Hepatocyte (in vitro differentiated cells): ENCODE measurements around the gene SMOC1. TPM values are rescaled to one million over a fixed set of nuclear protein-coding genes. Genes with fewer than 3 reads are reported as not detected.

Source experiments
- DNase-seq: peaks from one replicate; pipeline ENCODE4 v3.0.0-alpha.2; 2016; ENCODE audit warnings: low spot score
- H2AFZ ChIP-seq: fragments of 200-600 bp; sonication (generic); 2 replicates; pipeline ENCODE4 v1.6.0; 2016; ENCODE audit warnings: antibody characterized with exemption, mild to moderate bottlenecking
- H3K27ac ChIP-seq: fragments of 200-600 bp; sonication (generic); 2 replicates; pipeline ENCODE4 v1.5.1; 2016; ENCODE audit warnings: mild to moderate bottlenecking
- H3K27me3 ChIP-seq: fragments of 200-600 bp; sonication (generic); 2 replicates; pipeline ENCODE4 v1.6.1; 2016
- H3K36me3 ChIP-seq: fragments of 200-600 bp; sonication (generic); replicated peaks from 2 replicates; pipeline ENCODE4 v1.5.1; 2016; ENCODE audit warnings: low read depth; ENCODE audit not compliant: insufficient read depth
- H3K4me1 ChIP-seq: fragments of 200-600 bp; sonication (generic); 2 replicates; pipeline ENCODE4 v1.5.1; 2016; ENCODE audit warnings: mild to moderate bottlenecking, moderate library complexity; ENCODE audit not compliant: insufficient read depth
- H3K4me2 ChIP-seq: fragments of 200-600 bp; sonication (generic); 2 replicates; pipeline ENCODE4 v1.6.0; 2016
- H3K4me3 ChIP-seq: fragments of 200-600 bp; sonication (generic); 2 replicates; pipeline ENCODE4 v1.5.1; 2016; ENCODE audit warnings: mild to moderate bottlenecking
- H3K79me2 ChIP-seq: fragments of 200-600 bp; sonication (generic); 2 replicates; pipeline ENCODE4 v1.6.0; 2017; ENCODE audit warnings: mild to moderate bottlenecking
- H3K9me2 ChIP-seq: fragments of 200-600 bp; sonication (generic); replicated peaks from 2 replicates; pipeline ENCODE4 v1.6.0; 2017; ENCODE audit warnings: mild to moderate bottlenecking; ENCODE audit not compliant: insufficient read depth
- H3K9me3 ChIP-seq: fragments of 200-600 bp; sonication (generic); 2 replicates; pipeline ENCODE4 v1.5.1; 2016; ENCODE audit warnings: low read depth, mild to moderate bottlenecking
- H4K20me1 ChIP-seq: fragments of 200-600 bp; sonication (generic); 2 replicates; pipeline ENCODE4 v1.6.0; 2016; ENCODE audit warnings: mild to moderate bottlenecking; ENCODE audit not compliant: insufficient read depth, poor library complexity, severe bottlenecking
- CTCF ChIP-seq: fragments of 200-600 bp; sonication (generic); IDR thresholded peaks from 2 replicates; pipeline ENCODE4 v1.5.1; 2016; ENCODE audit warnings: antibody characterized with exemption, mild to moderate bottlenecking; ENCODE audit not compliant: poor library complexity
- EZH2 ChIP-seq: fragments of 200-600 bp; sonication (generic); IDR thresholded peaks from 2 replicates; pipeline ENCODE4 v1.6.1; 2016; ENCODE audit warnings: antibody characterized with exemption, mild to moderate bottlenecking, borderline replicate concordance
- EZH2phosphoT487 ChIP-seq: fragments of 200-600 bp; sonication (generic); IDR thresholded peaks from one replicate; pipeline ENCODE4 v1.6.1; 2018; ENCODE audit warnings: antibody characterized with exemption, mild to moderate bottlenecking, low read depth, moderate library complexity; ENCODE audit not compliant: unreplicated experiment, severe bottlenecking
- WGBS: methylation state at CpG from one replicate; pipeline ENCODE4 v1.1.6; 2016; ENCODE audit warnings: low lambda C conversion rate; ENCODE audit errors: missing lambda C conversion rate; 5-methylcytosine and 5-hydroxymethylcytosine counted together
- polyA plus RNA-seq: library from polyadenylated mRNA; unstranded; fragments of >200 nt; fragmentation: Nextera tagmentation; extraction: Ambion mirVana; gene quantifications from 2 replicates; pipeline ENCODE4 v1.2.1, GENCODE V29; 2016
- total RNA-seq: library from RNA; depleted of rRNA; stranded (reverse); fragments of >200 nt; gene quantifications from 2 replicates; pipeline ENCODE4 v1.2.3, GENCODE V29; 2014

Gene SMOC1
- total and polyA plus RNA-seq, 2 experiments from 2014 or later = 2.1 to 6.2 TPM

- no peak for TF ChIP-seq CTCF
- no peak for TF ChIP-seq EZH2
- TF ChIP-seq EZH2phosphoT487 = no peak
- Histone ChIP-seq H3K9me2 (no peaks in the 10 kb centered on the region), H2AFZ (no peak overlapping the region), H3K36me3 (no peaks in the 10 kb centered on the region), H3K9me3 (no peaks in the 10 kb centered on the region), H4K20me1 (no peaks in the 10 kb centered on the region), H3K4me2 (peak overlapping the region; percentile 57), H3K4me1 (peaks cover 27% of the 10 kb centered on the region), H3K27me3 (no peaks in the 10 kb centered on the region), H3K79me2 (no peaks in the 10 kb centered on the region), H3K27ac (peak overlapping the region; percentile 79), H3K4me3 (no peak overlapping the region)
- DNase-seq = peak; percentile 79
- WGBS = 49% methylated on average over 5 of the region's 5 CpGs
These were observed 126.1 kb downstream of the SMOC1 start for GRCh38 chr14:70005281-70005805.

- H3K4me2 ChIP-seq = no peak overlapping the region
- 97% methylated on average over 6 of the region's 6 CpGs for WGBS
- DNase-seq = no peak
These were observed 127.5 kb downstream of the SMOC1 start for GRCh38 chr14:70006699-70007098.

GRCh38 chr14:70008284-70009262 is 129.4 kb downstream of the SMOC1 start:
- no peak overlapping the region for H3K4me2 ChIP-seq
- H3K4me3 ChIP-seq = no peak overlapping the region
- DNase-seq = no peak
- H3K27me3 ChIP-seq = no peaks in the 10 kb centered on the region
- 41% methylated on average over 6 of the region's 6 CpGs for WGBS
- H2AFZ ChIP-seq = no peak overlapping the region
- H3K79me2 ChIP-seq = no peaks in the 10 kb centered on the region
- no peaks in the 10 kb centered on the region for H3K36me3 ChIP-seq
- peaks cover 27% of the 10 kb centered on the region for H3K4me1 ChIP-seq
- no peak for TF ChIP-seq CTCF
- TF ChIP-seq EZH2 = no peak
- TF ChIP-seq EZH2phosphoT487 = no peak
- H3K9me2 ChIP-seq = no peaks in the 10 kb centered on the region
- H3K9me3 ChIP-seq = no peaks in the 10 kb centered on the region
- H4K20me1 ChIP-seq = no peaks in the 10 kb centered on the region
- no peak overlapping the region for H3K27ac ChIP-seq

More at GRCh38 chr14:70006699-70007098, 127.5 kb downstream of the SMOC1 start:
- Histone ChIP-seq H3K9me2 (no peaks in the 10 kb centered on the region), H2AFZ (no peak overlapping the region), H3K27me3 (no peaks in the 10 kb centered on the region), H3K79me2 (no peaks in the 10 kb centered on the region), H3K36me3 (no peaks in the 10 kb centered on the region), H3K9me3 (no peaks in the 10 kb centered on the region), H3K4me3 (no peak overlapping the region), H3K4me1 (peaks cover 27% of the 10 kb centered on the region), H4K20me1 (no peaks in the 10 kb centered on the region), H3K27ac (no peak overlapping the region)
- no peak for TF ChIP-seq EZH2
- no peak for TF ChIP-seq CTCF
- no peak for TF ChIP-seq EZH2phosphoT487
